Body of pancreas (tissue), 4 donors: ENCODE results near the gene ZBTB17. TPM values are rescaled to one million over a fixed set of nuclear protein-coding genes. Genes with fewer than 3 reads are reported as not detected.
A peak's percentile ranks its signal among the peaks of the same experiment; 100 is the strongest.
"Not testable (repeated sequence)": the region's sequence is repeated elsewhere in the genome, so short reads cannot be mapped to it uniquely, and the experiment has no call there.

Source experiments
- ATAC-seq: fragments of 150-250 bp; one replicate; pipeline ENCODE4 v1.9.1; 2016
- DNase-seq, 4 donors: peaks; one replicate each; pipeline ENCODE4 v3.0.0-alpha.2; 2019
- H3K27ac ChIP-seq, 4 donors: fragments of 200-600 bp; sonication (generic); 1 replicate in 3 of 4; 2 replicates in 1 of 4; pipeline versions ENCODE4 v1.5.1 to v1.6.1; 2016 to 2019; ENCODE audit warnings: mild to moderate bottlenecking in 1 of 4, mixed read lengths in 1 of 4, moderate library complexity in 1 of 4
- H3K27me3 ChIP-seq, 2 donors: fragments of 200-600 bp; sonication (generic); one replicate each; pipeline ENCODE4 v1.6.0; 2016; ENCODE audit warnings: mild to moderate bottlenecking in 1 of 2
- H3K36me3 ChIP-seq, 2 donors: fragments of 200-600 bp; sonication (generic); replicated peaks in 1 of 2; 2 replicates each; pipeline ENCODE4 v1.5.1; 2016; ENCODE audit warnings: low read depth in 2 of 2; ENCODE audit not compliant: insufficient read depth in 1 of 2
- H3K4me1 ChIP-seq: fragments of 200-600 bp; sonication (generic); one replicate; pipeline ENCODE4 v1.6.0; 2016
- H3K4me3 ChIP-seq, 2 donors: fragments of 200-600 bp; sonication (generic); 1 replicate in 1 of 2; 2 replicates in 1 of 2; pipeline ENCODE4 v1.5.1; 2016 to 2019
- H3K9me3 ChIP-seq, 3 donors: fragments of 200-600 bp; sonication (generic); 1 replicate in 2 of 3; 2 replicates in 1 of 3; pipeline ENCODE4 v1.5.1; 2016
- CTCF ChIP-seq, 7 experiments: fragments of 450-650 bp in 4 of 7; fragments of 200-600 bp in 3 of 7; sonication (generic) in 3 of 7; IDR thresholded peaks; one replicate each; pipeline ENCODE4 v1.5.1; 2016 to 2019; ENCODE audit warnings: antibody characterized with exemption in 7 of 7
- POLR2A ChIP-seq, 3 donors: fragments of 450-650 bp; IDR thresholded peaks; one replicate each; pipeline ENCODE4 v1.6.1; 2016; ENCODE audit warnings: antibody characterized with exemption in 3 of 3, mild to moderate bottlenecking in 2 of 3
- WGBS, 2 donors: methylation state at CpG; one replicate each; pipeline ENCODE4 v1.1.5; 2017; 5-methylcytosine and 5-hydroxymethylcytosine counted together
- intact Hi-C: fragments of 100-400 bp; cut with DNase I; formaldehyde crosslinking; loops from one replicate; pipeline ENCODE4 v1.15.1; 2023
- total RNA-seq, 2 donors: library from RNA; depleted of rRNA; stranded (reverse); fragments of >200 nt; gene quantifications; one replicate each; pipeline ENCODE4 v1.1.0, GENCODE V29; 2016

The ZBTB17 gene
- total RNA-seq = 10 to 100 TPM; 28.8 to 73.2 TPM

- TF ChIP-seq CTCF (IDR thresholded peaks at IDR 0.05) (peak in 1 of 7 experiments; percentile 8), POLR2A (IDR thresholded peaks at IDR 0.05) (peak; percentile 38 to 86 (median 83))
- H3K4me1 ChIP-seq = peaks cover 22% of the 10 kb centered on the region
- H3K36me3 ChIP-seq = peaks cover 0 to 7% of the 10 kb centered on the region in 2 donors
- peak within 1 kb of the TSS; percentile 12 to 77 (median 58) for H3K27ac ChIP-seq
- intact Hi-C loops = no loop called here
- H3K4me3 ChIP-seq = peak within 1 kb of the TSS; percentile 61 to 89
- no peaks in the 10 kb centered on the region for H3K9me3 ChIP-seq
- WGBS, 2 donors = 7 to 13% methylated on average over 28 to 47 of the region's 47 CpGs
- peak; percentile 97 for ATAC-seq
- H3K27me3 ChIP-seq = no peaks in the 10 kb centered on the region
- peak; percentile 95 to 97 (median 96) for DNase-seq
Measured at GRCh38 chr1:15975805-15976680, at the start of gene ZBTB17. Gene ZBTB17 (minus strand): TSS chr1:15976101. CDS start chr1:15948495, 27,606 bp downstream.

GRCh38 chr1:16023050-16023653 lies 47.3 kb upstream of the ZBTB17 start:
- H3K4me1 ChIP-seq = peaks cover 35% of the 10 kb centered on the region
- TF ChIP-seq CTCF (IDR thresholded peaks at IDR 0.05) (no peak), POLR2A (IDR thresholded peaks at IDR 0.05) (no peak)
- ATAC-seq (no peak), DNase-seq (no peak)
- intact Hi-C loops = no loop called here
- H3K27me3 ChIP-seq = no peaks in the 10 kb centered on the region
- no peak overlapping the region for H3K27ac ChIP-seq
- WGBS, 2 donors = 26 to 64% methylated on average over 3 to 7 of the region's 7 CpGs
- H3K36me3 ChIP-seq = no peaks in the 10 kb centered on the region
- H3K4me3 ChIP-seq = no peak overlapping the region
- no peaks in the 10 kb centered on the region for H3K9me3 ChIP-seq

GRCh38 chr1:16022393-16022792 lies 46.5 kb upstream of the ZBTB17 start:
- Histone ChIP-seq H3K9me3 (no peaks in the 10 kb centered on the region), H3K27me3 (no peaks in the 10 kb centered on the region), H3K4me3 (no peak overlapping the region), H3K27ac (no peak overlapping the region), H3K36me3 (no peaks in the 10 kb centered on the region), H3K4me1 (peaks cover 41% of the 10 kb centered on the region)
- WGBS, 2 donors = 72 to 76% methylated on average over 2 to 9 of the region's 11 CpGs
- intact Hi-C loops = no loop called here
- no peak for ATAC-seq
- TF ChIP-seq CTCF (IDR thresholded peaks at IDR 0.05) = no peak
- TF ChIP-seq POLR2A (IDR thresholded peaks at IDR 0.05) = no peak
- DNase-seq = no peak

GRCh38 chr1:16021681-16022080 lies 45.8 kb upstream of the ZBTB17 start, which contains the start of gene CLCNKA:
Gene CLCNKA (plus strand): TSS chr1:16022036. CDS start chr1:16022620, 584 bp downstream.
- no peaks in the 10 kb centered on the region for H3K9me3 ChIP-seq
- WGBS, 2 donors = 5 to 15% methylated on average over 6 of the region's 6 CpGs
- H3K4me1 ChIP-seq = peaks cover 39% of the 10 kb centered on the region
- DNase-seq (peak; percentile 56 to 76 (median 74)), ATAC-seq (peak; percentile 67)
- intact Hi-C loops = no loop called here
- TF ChIP-seq CTCF (IDR thresholded peaks at IDR 0.05) (no peak), POLR2A (IDR thresholded peaks at IDR 0.05) (no peak)
- H3K27ac ChIP-seq = peak within 1 kb of the TSS in 1 of 4 donors; percentile 8
- no peaks in the 10 kb centered on the region for H3K36me3 ChIP-seq
- H3K4me3 ChIP-seq = no peak within 1 kb of the TSS
- H3K27me3 ChIP-seq = no peaks in the 10 kb centered on the region

GRCh38 chr1:16020878-16021277 lies 45.0 kb upstream of the ZBTB17 start:
- H3K36me3 ChIP-seq, intact Hi-C loops, DNase-seq, H3K4me3 ChIP-seq, H3K9me3 ChIP-seq, ATAC-seq, H3K27me3 ChIP-seq: not testable (repeated sequence)
- Histone ChIP-seq H3K27ac (peak overlapping the region in 1 of 4 donors; percentile 8), H3K4me1 (peaks cover 38% of the 10 kb centered on the region)
- 71 to 100% methylated on average over 1 to 8 of the region's 9 CpGs for WGBS, 2 donors
